Loucy (cell line): ENCODE results near the gene YTHDF1.

Source experiments
- H2AFZ ChIP-seq: fragments of 200-600 bp; sonication (generic); 2 replicates; pipeline ENCODE4 v1.6.0; 2016; ENCODE audit warnings: antibody characterized with exemption, mild to moderate bottlenecking, low read length, moderate library complexity
- H3F3A ChIP-seq: fragments of 200-600 bp; 2 replicates; pipeline ENCODE4 v1.6.0; 2016; ENCODE audit warnings: antibody characterized with exemption, low read depth, mild to moderate bottlenecking
- H3K27me3 ChIP-seq: fragments of 200-600 bp; sonication (generic); 2 replicates; pipeline ENCODE4 v1.6.1; 2014; ENCODE audit warnings: low read length, mild to moderate bottlenecking; ENCODE audit not compliant: insufficient read depth, poor library complexity, severe bottlenecking
- H3K36me3 ChIP-seq: fragments of 200-600 bp; sonication (generic); 2 replicates; pipeline ENCODE4 v1.6.1; 2016; ENCODE audit warnings: low read length; ENCODE audit not compliant: insufficient read depth
- H3K4me1 ChIP-seq: fragments of 200-600 bp; sonication (generic); 2 replicates; pipeline ENCODE4 v1.5.1; 2014; ENCODE audit warnings: low read length, mild to moderate bottlenecking; ENCODE audit not compliant: insufficient read depth, poor library complexity, severe bottlenecking
- H3K4me2 ChIP-seq: fragments of 200-600 bp; sonication (generic); 2 replicates; pipeline ENCODE4 v1.6.0; 2014; ENCODE audit warnings: antibody characterized with exemption, low read length, low read depth, mild to moderate bottlenecking; ENCODE audit not compliant: poor library complexity, severe bottlenecking
- H3K4me3 ChIP-seq: fragments of 200-600 bp; sonication (generic); 2 replicates; pipeline ENCODE4 v1.5.1; 2014; ENCODE audit warnings: low read length, mild to moderate bottlenecking, mixed read lengths; ENCODE audit not compliant: poor library complexity, severe bottlenecking
- H3K79me2 ChIP-seq: fragments of 200-600 bp; sonication (generic); 2 replicates; pipeline ENCODE4 v1.6.1; 2014; ENCODE audit warnings: low read length; ENCODE audit not compliant: insufficient read depth
- H3K9ac ChIP-seq: fragments of 200-600 bp; sonication (generic); 2 replicates; pipeline ENCODE4 v1.6.0; 2014; ENCODE audit warnings: mild to moderate bottlenecking, low read depth, low read length, moderate library complexity; ENCODE audit not compliant: poor library complexity, severe bottlenecking
- H3K9me2 ChIP-seq: fragments of 200-600 bp; sonication (generic); replicated peaks from 2 replicates; pipeline ENCODE4 v1.6.1; 2016; ENCODE audit warnings: low read depth, low read length, mixed read lengths
- H3K9me3 ChIP-seq: fragments of 200-600 bp; sonication (generic); 2 replicates; pipeline ENCODE4 v1.6.1; 2014; ENCODE audit warnings: mild to moderate bottlenecking, antibody characterized with exemption, low read length, low read depth; ENCODE audit not compliant: insufficient read depth
- H4K20me1 ChIP-seq: fragments of 200-600 bp; sonication (generic); 2 replicates; pipeline ENCODE4 v1.6.0; 2014; ENCODE audit warnings: antibody characterized with exemption, low read length, mild to moderate bottlenecking; ENCODE audit not compliant: insufficient read depth, poor library complexity, severe bottlenecking
- CTCF ChIP-seq: fragments of 200-600 bp; sonication (generic); conservative IDR thresholded peaks from 2 replicates; pipeline ENCODE4 v1.5.1; 2014; ENCODE audit warnings: mild to moderate bottlenecking, antibody characterized with exemption, low read length
- EZH2phosphoT487 ChIP-seq: fragments of 200-600 bp; IDR thresholded peaks from 2 replicates; pipeline ENCODE4 v1.6.1; 2018; ENCODE audit warnings: antibody characterized with exemption, mild to moderate bottlenecking, moderate library complexity, borderline replicate concordance

The YTHDF1 gene

GRCh38 chr20:63220696-63221399, 4.9 kb upstream of the YTHDF1 start:
- no peak for TF ChIP-seq EZH2phosphoT487
- TF ChIP-seq CTCF: no peak
- H3F3A ChIP-seq: no peaks in the 10 kb centered on the region
- no peaks in the 10 kb centered on the region for H3K36me3 ChIP-seq
- H3K9me3 ChIP-seq: no peaks in the 10 kb centered on the region
- H2AFZ ChIP-seq: no peak overlapping the region
- no peaks in the 10 kb centered on the region for H3K27me3 ChIP-seq
- H3K79me2 ChIP-seq: peaks cover 3% of the 10 kb centered on the region; the same call in 1 of the 2 replicates
- H4K20me1 ChIP-seq: no peaks in the 10 kb centered on the region
- no peak overlapping the region for H3K4me2 ChIP-seq
- H3K9me2 ChIP-seq: no peaks in the 10 kb centered on the region
- no peak overlapping the region for H3K4me3 ChIP-seq
- H3K9ac ChIP-seq: no peak overlapping the region
- H3K4me1 ChIP-seq: peaks cover 7% of the 10 kb centered on the region

GRCh38 chr20:63219866-63220521, 4.1 kb upstream of the YTHDF1 start:
- H3K36me3 ChIP-seq: no peaks in the 10 kb centered on the region
- peaks cover 10% of the 10 kb centered on the region for H3K4me1 ChIP-seq
- H3K4me3 ChIP-seq: no peak overlapping the region
- TF ChIP-seq CTCF: no peak
- no peak for TF ChIP-seq EZH2phosphoT487
- H4K20me1 ChIP-seq: peaks cover 8% of the 10 kb centered on the region
- H2AFZ ChIP-seq: no peak overlapping the region
- H3K9me2 ChIP-seq: no peaks in the 10 kb centered on the region
- no peaks in the 10 kb centered on the region for H3K27me3 ChIP-seq
- no peak overlapping the region for H3K4me2 ChIP-seq
- H3F3A ChIP-seq: no peaks in the 10 kb centered on the region
- H3K79me2 ChIP-seq: peaks cover 11% of the 10 kb centered on the region
- no peaks in the 10 kb centered on the region for H3K9me3 ChIP-seq
- no peak overlapping the region for H3K9ac ChIP-seq

- H4K20me1 ChIP-seq: peaks cover 13% of the 10 kb centered on the region
- no peaks in the 10 kb centered on the region for H3K9me3 ChIP-seq
- TF ChIP-seq CTCF: no peak
- no peak for TF ChIP-seq EZH2phosphoT487
- H3K36me3 ChIP-seq: no peaks in the 10 kb centered on the region
- H3K4me1 ChIP-seq: peaks cover 15% of the 10 kb centered on the region
- H3K4me2 ChIP-seq: no peak overlapping the region
- no peaks in the 10 kb centered on the region for H3K9me2 ChIP-seq
- no peaks in the 10 kb centered on the region for H3K27me3 ChIP-seq
- H3K79me2 ChIP-seq: peaks cover 17% of the 10 kb centered on the region
- no peak overlapping the region for H2AFZ ChIP-seq
- no peak overlapping the region for H3K4me3 ChIP-seq
- H3K9ac ChIP-seq: no peak overlapping the region
- no peaks in the 10 kb centered on the region for H3F3A ChIP-seq
Measured at GRCh38 chr20:63219447-63219821, 3.5 kb upstream of the YTHDF1 start.
